Peyer's patch (tissue), 4 donors: ENCODE data around the gene PINK1.

Experiments used
- CTCF ChIP-seq, 6 experiments: fragments of 450-650 bp in 4 of 6; fragments of 200-600 bp in 2 of 6; sonication (generic) in 1 of 6; IDR thresholded peaks; one replicate each; pipeline ENCODE4 v1.5.1; 2017 to 2019; ENCODE audit warnings: antibody characterized with exemption in 6 of 6, mild to moderate bottlenecking in 3 of 6, moderate library complexity in 1 of 6
- POLR2A ChIP-seq, 2 donors: fragments of 450-650 bp; IDR thresholded peaks; one replicate each; pipeline ENCODE4 v1.5.1; 2017; ENCODE audit warnings: antibody characterized with exemption in 2 of 2, mild to moderate bottlenecking in 2 of 2, moderate library complexity in 2 of 2

DNA sequence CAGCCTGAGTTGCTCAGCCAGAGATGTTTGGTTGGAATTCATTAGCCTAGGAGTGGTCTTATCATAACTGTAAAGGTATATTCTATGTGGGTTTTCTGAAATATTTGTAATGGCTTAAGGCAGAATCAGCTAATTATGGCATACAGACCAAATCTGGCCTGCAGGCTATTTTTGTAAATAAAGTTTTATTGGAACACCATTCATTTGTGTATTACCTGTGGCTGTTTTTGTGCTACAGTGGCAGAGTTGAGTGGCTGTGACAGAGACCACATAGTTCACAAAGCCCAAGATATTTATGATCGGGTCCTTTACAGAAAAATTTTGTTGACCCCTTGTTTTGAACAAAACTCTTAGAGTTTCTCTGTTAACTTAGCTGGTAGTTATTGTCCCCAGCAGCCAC, 35.3 kb downstream of the PINK1 start:
- TF ChIP-seq CTCF (IDR thresholded peaks at IDR 0.05) (no peak), POLR2A (IDR thresholded peaks at IDR 0.05) (no peak)
